Dermis blood vessel endothelial cell (primary cell): ENCODE measurements around the gene C6orf136. TPM values are rescaled to one million over a fixed set of nuclear protein-coding genes. Genes with fewer than 3 reads are reported as not detected.

Experiments used
- DNase-seq: peaks from one replicate; pipeline ENCODE4 v3.0.0; 2010
- total RNA-seq: library from RNA; depleted of rRNA; stranded (reverse); fragments of >200 nt; gene quantifications from 2 replicates; pipeline ENCODE4 v1.2.3, GENCODE V29; 2014

C6orf136 gene
- total RNA-seq, 1 donor from 2014 or later, result 9.9 TPM

GRCh38 chr6:30615958-30616810, 30.7 kb upstream of the C6orf136 start:
- peak; percentile 40 for DNase-seq

GRCh38 chr6:30616811-30617564, 29.9 kb upstream of the C6orf136 start, which contains the start of gene PPP1R10:
Gene PPP1R10, minus strand, starts transcription at chr6:30617243. Its CDS starts 7,299 bp downstream, at chr6:30609944.
- DNase-seq, result peak; percentile 100

GRCh38 chr6:30617565-30618269, 29.2 kb upstream of the C6orf136 start, which contains the start of gene MRPS18B:
Gene MRPS18B, plus strand, starts transcription at chr6:30617840. Its CDS starts 26 bp downstream, at chr6:30617866.
- peak; percentile 99 for DNase-seq

GRCh38 chr6:30618270-30618797, 28.6 kb upstream of the C6orf136 start:
- DNase-seq, result no peak

DNA sequence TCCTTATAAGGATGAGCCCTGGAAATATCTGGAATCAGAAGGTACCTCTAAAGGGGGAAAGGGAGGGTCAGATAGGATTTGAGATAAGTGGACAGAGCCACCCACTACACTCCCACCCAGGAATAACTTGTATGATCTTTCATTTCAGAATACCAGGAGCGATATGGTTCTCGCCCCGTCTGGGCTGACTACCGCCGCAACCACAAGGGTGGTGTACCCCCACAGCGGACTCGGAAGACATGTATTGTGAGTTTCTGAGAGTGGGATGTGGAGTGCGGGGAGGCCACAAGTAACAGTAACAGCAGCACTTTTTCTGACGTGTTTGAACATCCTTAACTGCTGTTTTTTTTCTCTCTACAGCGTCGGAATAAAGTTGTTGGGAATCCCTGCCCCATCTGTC, 27.4 kb upstream of the C6orf136 start:
- no peak for DNase-seq

- no peak for DNase-seq
Observed at GRCh38 chr6:30625511-30625910, 21.4 kb upstream of the C6orf136 start.

- peak; percentile 92 for DNase-seq
Observed at GRCh38 chr6:30626484-30627366, 20.2 kb upstream of the C6orf136 start, which contains the start of gene ATAT1. Gene ATAT1, plus strand, starts transcription at chr6:30626874.

DNA sequence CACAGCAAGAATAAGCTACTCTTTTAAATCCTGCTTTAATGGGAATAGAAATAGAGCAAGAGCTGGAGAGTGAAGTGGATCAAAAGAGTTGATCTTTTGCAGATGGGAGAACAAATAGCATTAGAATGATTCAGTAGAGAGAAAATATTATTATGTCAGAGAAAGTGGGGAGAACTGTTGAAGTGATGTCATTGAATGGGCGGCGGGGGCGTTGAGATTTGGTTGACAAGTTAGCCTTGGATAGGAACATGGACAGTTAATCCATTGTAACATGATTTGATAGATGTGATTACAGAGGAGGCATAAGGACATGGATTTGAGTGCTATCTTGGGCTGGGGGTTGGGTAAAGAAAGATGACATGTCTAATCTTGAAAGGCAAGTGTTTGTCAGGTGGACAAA, 11.1 kb upstream of the C6orf136 start:
- DNase-seq, result no peak

GRCh38 chr6:30640481-30640880, 6.5 kb upstream of the C6orf136 start:
- no peak for DNase-seq

- DNase-seq, result no peak
Observed at GRCh38 chr6:30641048-30641447, 5.9 kb upstream of the C6orf136 start.

DNA sequence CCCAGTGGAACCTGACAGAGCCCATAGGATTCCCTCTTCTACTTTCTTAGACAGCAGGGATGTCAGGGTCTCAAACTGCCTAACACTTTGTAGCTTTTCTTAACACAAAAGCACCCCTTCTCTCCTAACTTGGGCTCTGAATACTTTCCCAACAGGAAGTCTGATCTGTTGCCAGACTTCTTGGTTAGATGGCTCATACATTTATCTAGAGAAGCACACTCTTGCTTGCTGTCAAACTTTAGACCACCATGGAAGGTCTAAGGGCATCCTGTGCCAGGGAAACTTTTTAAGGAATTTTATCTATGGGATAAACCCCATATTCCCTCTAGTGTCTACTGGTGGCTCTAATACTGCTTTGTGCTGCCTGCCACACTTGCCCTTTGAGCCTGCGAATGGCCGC, 3.3 kb upstream of the C6orf136 start:
- DNase-seq, result no peak

DNA sequence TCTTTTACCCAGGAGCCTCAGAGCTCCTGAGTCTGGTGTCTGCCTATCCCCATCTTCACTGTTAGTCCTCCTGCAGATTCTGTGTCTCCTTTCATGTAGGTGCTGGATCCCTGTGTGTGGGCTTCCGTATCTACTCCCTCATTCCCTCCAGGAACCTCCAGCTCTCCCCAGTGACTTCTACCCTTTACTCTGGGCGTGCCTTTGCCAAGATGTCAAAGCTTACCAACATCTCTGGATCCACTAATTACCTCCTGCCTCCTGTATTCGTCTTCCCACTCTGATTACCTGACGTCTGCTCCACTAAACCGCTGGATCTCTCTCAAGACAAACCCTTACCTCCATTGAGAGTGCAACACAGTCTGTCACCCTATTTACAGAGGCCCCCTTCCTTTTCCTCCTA, 2.2 kb upstream of the C6orf136 start:
- DNase-seq, result no peak

- DNase-seq, result no peak
Observed at GRCh38 chr6:30645989-30646388, 944 bp upstream of the C6orf136 start.

DNA sequence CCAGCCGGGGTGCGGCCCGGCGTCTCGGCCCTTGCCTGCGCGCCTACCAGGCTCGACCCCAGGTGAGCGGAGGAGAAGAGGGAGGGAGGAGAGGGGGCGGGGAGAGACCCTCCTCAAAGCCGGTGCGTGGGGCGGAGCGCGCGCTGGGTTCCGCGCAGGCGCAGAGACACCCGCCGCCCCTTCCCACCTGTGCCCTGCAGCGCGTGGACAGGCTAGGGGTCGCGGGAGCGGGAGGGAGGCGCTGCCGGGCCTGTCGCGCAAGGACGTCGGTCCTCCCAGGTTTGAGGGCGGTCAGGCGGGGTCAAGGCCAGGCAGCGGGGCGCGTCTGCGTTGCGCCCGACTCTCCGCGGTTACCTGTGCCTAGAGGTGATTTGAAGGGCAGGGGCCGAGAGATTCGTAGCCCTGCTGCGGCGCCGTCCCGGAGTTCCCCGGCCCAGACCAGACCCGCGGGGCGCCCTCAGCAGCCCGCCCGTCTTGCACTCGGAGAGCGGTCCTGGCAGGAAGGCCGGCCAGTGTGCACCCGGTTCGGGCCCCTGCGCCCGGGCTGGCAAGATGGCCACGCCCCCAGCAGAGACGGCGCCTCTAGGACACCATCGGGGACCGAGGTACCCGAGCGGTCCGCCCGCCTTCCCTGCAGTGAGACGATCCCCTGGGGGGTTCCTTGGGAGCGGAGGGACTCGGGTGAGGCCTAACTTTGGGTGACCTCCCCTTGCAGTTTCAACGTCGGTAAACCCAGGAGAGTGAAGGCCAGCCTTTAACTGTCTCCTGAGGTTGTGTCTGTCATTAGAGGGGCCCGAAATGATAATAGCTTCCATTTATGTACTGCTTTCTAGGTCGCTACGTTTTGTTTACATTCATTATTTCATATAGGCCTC, 546 bp downstream of the C6orf136 start:
- peak; percentile 69 for DNase-seq

DNA sequence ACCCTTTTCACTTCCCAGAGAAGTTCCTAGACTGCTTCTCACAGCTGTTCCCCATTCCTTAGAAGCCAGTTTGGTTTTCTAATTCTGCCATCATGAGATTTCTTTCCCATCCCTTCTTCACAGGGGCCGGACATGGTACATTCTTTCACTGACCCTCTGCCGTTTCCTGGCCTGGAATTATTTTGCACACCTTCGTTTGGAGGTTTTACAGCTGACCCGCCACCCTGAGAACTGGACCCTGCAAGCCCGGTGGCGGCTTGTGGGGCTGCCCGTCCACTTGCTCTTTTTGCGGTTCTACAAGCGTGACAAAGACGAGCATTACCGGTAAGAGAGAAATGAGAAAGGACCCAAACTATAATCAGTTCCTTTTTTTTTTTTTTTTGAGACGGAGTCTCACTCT, 4.2 kb downstream of the C6orf136 start:
- no peak for DNase-seq

DNA sequence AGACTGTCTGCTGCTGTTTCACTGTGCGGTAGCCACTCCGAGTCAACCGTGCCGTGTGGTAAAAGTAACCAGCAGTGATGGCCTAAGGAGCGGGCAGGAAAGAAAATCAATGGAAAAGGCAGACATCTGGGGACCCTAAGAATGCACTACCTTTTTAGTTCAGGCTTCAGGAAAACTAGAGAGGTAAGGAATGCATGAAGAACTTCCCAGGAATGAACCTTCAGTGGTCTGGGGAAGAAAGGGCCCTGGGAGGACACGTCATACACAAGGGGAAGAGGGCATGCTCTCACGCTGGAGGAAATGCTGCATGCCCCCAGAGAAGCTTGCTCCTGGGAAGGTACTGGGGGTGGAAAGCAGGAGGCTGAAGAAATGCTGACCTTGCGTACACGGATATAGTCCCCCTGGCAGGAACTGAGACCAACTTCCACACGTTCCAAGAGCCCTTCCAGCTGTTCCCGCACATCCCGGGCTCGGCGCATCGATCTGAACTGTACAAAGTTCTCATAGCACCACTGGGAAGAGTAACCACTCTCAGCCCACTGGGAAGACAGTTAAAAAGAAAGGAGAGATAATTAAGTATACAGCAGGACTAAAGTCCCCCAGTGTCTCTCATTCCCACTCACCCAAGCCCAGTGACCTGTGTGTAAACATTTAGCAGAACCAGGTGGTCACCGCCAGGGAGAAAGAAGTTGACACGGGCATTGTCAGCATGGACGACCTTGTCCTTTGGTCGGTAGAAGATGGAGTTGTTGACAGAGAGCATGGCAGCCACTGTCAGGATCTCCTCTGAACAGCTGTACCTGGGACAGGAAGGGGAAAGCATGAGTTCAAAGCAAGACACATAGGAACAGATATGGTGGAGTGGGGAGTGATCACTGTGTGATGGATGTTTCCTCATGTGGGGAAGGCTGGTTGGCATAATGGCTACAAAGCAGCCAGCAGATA, 8.1 kb downstream of the C6orf136 start:
- DNase-seq, result no peak

GRCh38 chr6:30655743-30656094, 8.8 kb downstream of the C6orf136 start:
- no peak for DNase-seq

DNA sequence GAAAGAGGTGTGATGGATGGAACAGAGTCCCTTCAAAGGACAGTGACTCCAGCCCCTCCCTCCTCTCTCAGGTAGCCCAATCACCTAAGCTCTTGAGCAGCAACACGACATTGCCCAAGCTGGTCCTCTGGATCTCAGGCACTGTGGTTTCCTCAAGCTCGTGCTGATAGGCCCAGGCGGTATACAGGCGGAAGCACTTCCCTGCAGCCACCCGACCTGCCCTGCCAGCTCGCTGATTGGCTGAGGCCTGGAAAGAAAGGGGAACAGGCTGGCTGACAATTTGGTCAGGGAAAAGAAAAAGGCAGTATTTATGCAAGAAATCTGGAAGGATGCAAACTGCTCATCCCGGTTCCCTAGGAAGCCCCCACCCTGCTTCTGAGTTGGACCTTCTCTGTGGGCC, 9.6 kb downstream of the C6orf136 start:
- no peak for DNase-seq

GRCh38 chr6:30657454-30657853, 10.5 kb downstream of the C6orf136 start:
- DNase-seq, result no peak
